ENCODE measurements around the gene TNFRSF8. TPM values are rescaled to one million over a fixed set of nuclear protein-coding genes. Genes with fewer than 3 reads are reported as not detected.
A peak's percentile ranks its signal among the peaks of the same experiment; 100 is the strongest.

TNFRSF8 gene
- total RNA-seq, 1 experiment from 2014 or later, result 2.9 TPM

- no peak overlapping the region for H2AFZ ChIP-seq (ENCODE audit: low read length)
- no peak overlapping the region for H2BK15ac ChIP-seq (ENCODE audit: low read depth, low read length)
- no peak overlapping the region for H3K9ac ChIP-seq (ENCODE audit: extremely low read depth, insufficient read length, low read length)
- H4K20me1 ChIP-seq (ENCODE audit: control insufficient read depth, insufficient read depth, insufficient read length), result no peaks in the 10 kb centered on the region
- no peaks in the 10 kb centered on the region; a peak in 1 of 7 replicates for H3K36me3 Mint-ChIP-seq (ENCODE audit: insufficient read depth in 1 of 3, low read depth in 3 of 3)
- no peak overlapping the region for H4K5ac ChIP-seq (ENCODE audit: insufficient read length, low read depth, low read length)
- no peaks in the 10 kb centered on the region for H3K4me1 ChIP-seq (ENCODE audit: insufficient read depth, low read length)
- no peak overlapping the region for H2BK120ac ChIP-seq (ENCODE audit: low read depth, low read length, poor library complexity, severe bottlenecking)
- no peak for TF ChIP-seq CTCF (conservative IDR thresholded peaks at IDR 0.05)
- H3K4ac ChIP-seq (ENCODE audit: low read depth, low read length), result no peak overlapping the region
- H3K79me2 ChIP-seq (ENCODE audit: insufficient read depth, low read length), result no peaks in the 10 kb centered on the region
- H3K4me3 Mint-ChIP-seq, result no peak overlapping the region
- no peak overlapping the region for H3K14ac ChIP-seq (ENCODE audit: insufficient read depth, low read length)
- no peak overlapping the region for H2BK5ac ChIP-seq (ENCODE audit: insufficient read length, low read length)
- no peak overlapping the region for H4K8ac ChIP-seq (replicated peaks; ENCODE audit: insufficient read length, low read depth, low read length)
- no peaks in the 10 kb centered on the region for H3K23me2 ChIP-seq (ENCODE audit: insufficient read length, low read depth, low read length, poor library complexity, severe bottlenecking)
- no peak overlapping the region for H3K18ac ChIP-seq (ENCODE audit: insufficient read length, low read depth, low read length)
- H2BK20ac ChIP-seq (ENCODE audit: low read depth, low read length, poor library complexity, severe bottlenecking), result no peak overlapping the region
- no peak overlapping the region for H3K23ac ChIP-seq (ENCODE audit: insufficient read length, low read depth, low read length)
- no peak overlapping the region for H3T11ph ChIP-seq (ENCODE audit: low read length)
- no peaks in the 10 kb centered on the region for H3K9me3 ChIP-seq (ENCODE audit: control insufficient read depth, low read depth, low read length)
- H3K27ac Mint-ChIP-seq, result peak overlapping the region in 1 of 3 experiments; percentile 13; a peak in 2 of 7 replicates
- no peak overlapping the region for H3K27ac ChIP-seq (ENCODE audit: insufficient read length, low read depth, low read length)
- H3K9me3 Mint-ChIP-seq, result no peaks in the 10 kb centered on the region
- peaks cover 9 to 23% of the 10 kb centered on the region in 2 experiments for H3K4me1 Mint-ChIP-seq
- H3K4me2 ChIP-seq (ENCODE audit: insufficient read depth, insufficient read length, low read length), result no peak overlapping the region
- no CpG with 5 or more reads among the region's 17 CpGs for WGBS (ENCODE audit: extremely low coverage, insufficient read length, low lambda C conversion rate)
- H2AK5ac ChIP-seq (ENCODE audit: insufficient read length, low read length), result no peak overlapping the region
- no peak overlapping the region for H2BK12ac ChIP-seq (ENCODE audit: insufficient read length, low read depth, low read length)
- no peak overlapping the region for H3K56ac ChIP-seq (ENCODE audit: insufficient read length, low read depth, low read length)
- no peaks in the 10 kb centered on the region for H3K79me1 ChIP-seq (ENCODE audit: insufficient read depth, low read depth, low read length, poor library complexity, severe bottlenecking)
- no peak for DNase-seq
- peaks cover 3% of the 10 kb centered on the region for H3K27me3 Mint-ChIP-seq (ENCODE audit: low read depth)
- H3K27me3 ChIP-seq (ENCODE audit: insufficient read depth, low read length), result no peaks in the 10 kb centered on the region
- H4K91ac ChIP-seq (ENCODE audit: insufficient read length, low read depth, low read length), result no peak overlapping the region
These were observed 80.6 kb downstream of the TNFRSF8 start for GRCh38 chr1:12143631-12144155.
